GM12865 (cell line): ENCODE results near the gene SLC2A11.
"Not testable (repeated sequence)": the region's sequence is repeated elsewhere in the genome, so short reads cannot be mapped to it uniquely, and the experiment has no call there.

Experiments used
- DNase-seq: peaks from one replicate; pipeline ENCODE4 v3.0.0; 2010; ENCODE audit warnings: low read depth
- H3K4me3 ChIP-seq: 2 replicates; pipeline ENCODE4 v1.5.1; 2011; ENCODE audit warnings: mild to moderate bottlenecking, low read depth, low read length, control low read depth
- CTCF ChIP-seq: IDR thresholded peaks from 2 replicates; pipeline ENCODE4 v1.5.1; 2011; ENCODE audit warnings: low read length, control low read depth, low read depth, inconsistent platforms; ENCODE audit not compliant: insufficient read depth; ENCODE audit errors: missing control alignments

The SLC2A11 gene

GRCh38 chr22:23896523-23897186 is 39.0 kb downstream of the SLC2A11 start:
- no peak for TF ChIP-seq CTCF
- no peak for DNase-seq
- peak overlapping the region; percentile 98; the same call in 1 of the 2 replicates for H3K4me3 ChIP-seq

GRCh38 chr22:23897320-23897719 is 39.6 kb downstream of the SLC2A11 start:
- no peak for TF ChIP-seq CTCF
- no peak for DNase-seq
- H3K4me3 ChIP-seq, result no peak overlapping the region

- DNase-seq, result no peak
- H3K4me3 ChIP-seq, result no peak overlapping the region
- TF ChIP-seq CTCF, result no peak
Measured at GRCh38 chr22:23898006-23898974, 40.6 kb downstream of the SLC2A11 start.

GRCh38 chr22:23899042-23899745 is 41.5 kb downstream of the SLC2A11 start:
- DNase-seq, result no peak
- no peak overlapping the region for H3K4me3 ChIP-seq
- TF ChIP-seq CTCF, result no peak

GRCh38 chr22:23900227-23900626 is 42.6 kb downstream of the SLC2A11 start:
- not testable (repeated sequence) for H3K4me3 ChIP-seq, DNase-seq

GRCh38 chr22:23901600-23901999 is 43.9 kb downstream of the SLC2A11 start:
- no peak for TF ChIP-seq CTCF
- no peak for DNase-seq
- H3K4me3 ChIP-seq, result no peak overlapping the region

- no peak overlapping the region for H3K4me3 ChIP-seq
- no peak for DNase-seq
- TF ChIP-seq CTCF, result no peak
Measured at GRCh38 chr22:23903328-23903971, 45.8 kb downstream of the SLC2A11 start.
